Activated T-cell treated with anti-CD3 and anti-CD28 coated beads, Interleukin-2, amount 50 U/mL, for 72 hours (primary cell): ENCODE measurements around the gene MRPL50. TPM values are rescaled to one million over a fixed set of nuclear protein-coding genes. Genes with fewer than 3 reads are reported as not detected.

Experiments used
- ATAC-seq, 2 donors: fragments of 150-1000 bp; cut with Tn5 transposase; replicated peaks in 1 of 2; 2 replicates each; pipeline ENCODE4 v1.10.0; 2021; ENCODE audit warnings: moderate library complexity in 2 of 2, mild to moderate bottlenecking in 1 of 2
- DNase-seq, 2 donors: peaks; one replicate each; pipeline ENCODE4 v3.0.0; 2021 to 2022; ENCODE audit warnings: mixed read lengths in 1 of 2
- H3K27ac Mint-ChIP-seq: one replicate; pipeline ENCODE4 v1.8.0; 2022; ENCODE audit warnings: mild to moderate bottlenecking, moderate library complexity, mixed read lengths
- H3K27me3 Mint-ChIP-seq: one replicate; pipeline ENCODE4 v1.8.0; 2022; ENCODE audit warnings: low read depth, mixed read lengths
- H3K36me3 Mint-ChIP-seq, 2 donors: one replicate each; pipeline ENCODE4 v1.8.0; 2022; ENCODE audit warnings: mixed read lengths in 2 of 2, mild to moderate bottlenecking in 1 of 2; ENCODE audit not compliant: insufficient read depth in 2 of 2
- H3K4me1 Mint-ChIP-seq: one replicate; pipeline ENCODE4 v1.8.0; 2022; ENCODE audit warnings: low read depth, mixed read lengths
- H3K4me3 Mint-ChIP-seq, 2 donors: one replicate each; pipeline ENCODE4 v1.8.0; 2022; ENCODE audit warnings: mild to moderate bottlenecking in 2 of 2, mixed read lengths in 2 of 2, moderate library complexity in 2 of 2
- H3K9me3 Mint-ChIP-seq, 2 donors: one replicate each; pipeline ENCODE4 v1.8.0; 2022; ENCODE audit warnings: mixed read lengths in 2 of 2
- total RNA-seq, 2 donors: library from RNA; stranded (reverse); gene quantifications; one replicate each; pipeline ENCODE4 v1.2.3, GENCODE V29; 2022

MRPL50 gene
- total RNA-seq = 10 to 100 TPM; 11.6 to 11.8 TPM

GRCh38 chr9:101398068-101398929, at the start of gene MRPL50, which contains the start of gene ZNF189:
Gene MRPL50 (minus strand): TSS chr9:101398618. CDS start chr9:101398592, 26 bp downstream.
Gene ZNF189 (plus strand): TSS chr9:101398851. CDS start chr9:101399157, 306 bp downstream.
- H3K4me1 Mint-ChIP-seq = peaks cover 67% of the 10 kb centered on the region
- H3K27ac Mint-ChIP-seq = peak within 1 kb of the TSS; percentile 99
- ATAC-seq (peak; percentile 96 to 97), DNase-seq (peak; percentile 95 to 96)
- H3K27me3 Mint-ChIP-seq = no peaks in the 10 kb centered on the region
- peaks cover 43 to 70% of the 10 kb centered on the region in 2 donors for H3K36me3 Mint-ChIP-seq
- H3K9me3 Mint-ChIP-seq = peaks cover 10 to 14% of the 10 kb centered on the region in 2 donors
- H3K4me3 Mint-ChIP-seq = peak within 1 kb of the TSS; percentile 90 to 99

DNA sequence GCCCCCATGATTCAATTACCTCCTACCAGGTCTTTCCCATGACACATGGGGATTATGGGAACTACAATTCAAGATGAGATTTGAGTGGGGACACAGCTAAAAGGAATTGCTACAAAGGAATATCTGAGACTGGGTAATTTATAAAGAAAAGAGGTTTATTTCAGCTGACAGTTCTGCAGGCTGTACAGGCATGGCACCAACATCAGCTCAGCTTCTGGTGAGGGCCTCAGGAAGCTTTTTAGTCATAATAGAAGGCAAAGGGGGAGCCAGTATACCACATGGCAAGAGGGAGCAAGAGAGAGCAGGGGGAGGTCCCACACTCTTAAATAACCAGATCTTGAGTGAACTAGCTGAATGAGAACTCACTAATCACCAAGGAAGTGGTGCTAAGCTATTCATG, 48.3 kb upstream of the MRPL50 start:
- DNase-seq = no peak
- no peak for ATAC-seq
- Mint-ChIP-seq H3K27me3 (peaks cover 53% of the 10 kb centered on the region), H3K27ac (no peak overlapping the region), H3K4me3 (no peak overlapping the region), H3K4me1 (peaks cover 12% of the 10 kb centered on the region), H3K36me3 (no peaks in the 10 kb centered on the region), H3K9me3 (peaks cover 0 to 2% of the 10 kb centered on the region in 2 donors)

- ATAC-seq (no peak), DNase-seq (no peak)
- Mint-ChIP-seq H3K36me3 (no peaks in the 10 kb centered on the region), H3K4me3 (peak overlapping the region in 1 of 2 donors; percentile 47), H3K27me3 (peaks cover 50% of the 10 kb centered on the region), H3K9me3 (no peaks in the 10 kb centered on the region), H3K4me1 (peaks cover 12% of the 10 kb centered on the region), H3K27ac (no peak overlapping the region)
Measured at GRCh38 chr9:101445353-101446029, 47.1 kb upstream of the MRPL50 start.

GRCh38 chr9:101443364-101443771, 45.0 kb upstream of the MRPL50 start:
- H3K4me3 Mint-ChIP-seq = no peak overlapping the region
- ATAC-seq = no peak
- H3K9me3 Mint-ChIP-seq = no peaks in the 10 kb centered on the region
- peaks cover 43% of the 10 kb centered on the region for H3K27me3 Mint-ChIP-seq
- DNase-seq = no peak
- peaks cover 1% of the 10 kb centered on the region for H3K4me1 Mint-ChIP-seq
- H3K27ac Mint-ChIP-seq = no peak overlapping the region
- no peaks in the 10 kb centered on the region for H3K36me3 Mint-ChIP-seq

DNA sequence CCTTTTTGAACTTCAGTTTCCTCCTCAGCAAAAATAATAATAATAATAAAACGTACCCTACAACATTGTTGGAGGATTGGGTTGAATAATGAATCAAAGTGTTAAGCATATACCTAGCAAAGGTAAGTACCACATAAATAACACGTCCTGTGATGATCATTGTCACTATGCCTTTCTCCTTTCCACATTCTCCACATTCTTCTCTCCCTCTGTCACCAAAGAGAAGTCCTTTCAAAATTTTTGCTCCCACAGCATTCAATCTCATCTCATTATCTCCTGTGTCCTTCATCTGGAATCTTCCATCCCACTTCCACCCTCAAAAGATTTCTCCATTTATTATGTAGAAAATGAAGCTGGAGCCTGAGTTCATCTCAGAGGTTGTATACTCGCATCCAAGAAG, 44.3 kb upstream of the MRPL50 start:
- Mint-ChIP-seq H3K4me1 (no peaks in the 10 kb centered on the region), H3K9me3 (no peaks in the 10 kb centered on the region), H3K4me3 (no peak overlapping the region), H3K27ac (no peak overlapping the region), H3K36me3 (no peaks in the 10 kb centered on the region), H3K27me3 (peaks cover 44% of the 10 kb centered on the region)
- DNase-seq (no peak), ATAC-seq (no peak)

DNA sequence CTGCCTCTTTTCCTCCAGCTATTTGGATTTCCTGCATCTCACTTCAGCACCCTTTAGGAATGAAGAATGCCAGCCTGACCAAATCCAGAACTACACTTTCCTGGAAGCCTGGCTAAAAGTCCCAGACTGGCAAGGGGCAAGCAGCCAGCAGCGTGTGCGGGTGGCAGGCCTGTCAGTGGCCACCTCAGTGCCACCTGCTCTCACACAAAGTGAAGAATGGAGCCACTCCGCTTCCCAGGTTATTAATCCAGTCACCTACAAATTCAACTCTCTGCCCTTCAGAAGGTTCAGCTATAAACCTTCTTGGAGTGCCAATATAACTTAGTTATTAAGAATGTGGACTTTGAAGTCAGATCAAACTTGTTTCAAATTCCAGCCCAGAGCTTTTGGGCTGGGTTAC, 43.9 kb upstream of the MRPL50 start:
- DNase-seq (no peak), ATAC-seq (no peak)
- no peaks in the 10 kb centered on the region for H3K36me3 Mint-ChIP-seq
- no peaks in the 10 kb centered on the region for H3K4me1 Mint-ChIP-seq
- H3K27me3 Mint-ChIP-seq = peaks cover 48% of the 10 kb centered on the region
- H3K4me3 Mint-ChIP-seq = no peak overlapping the region
- no peak overlapping the region for H3K27ac Mint-ChIP-seq
- no peaks in the 10 kb centered on the region for H3K9me3 Mint-ChIP-seq

DNA sequence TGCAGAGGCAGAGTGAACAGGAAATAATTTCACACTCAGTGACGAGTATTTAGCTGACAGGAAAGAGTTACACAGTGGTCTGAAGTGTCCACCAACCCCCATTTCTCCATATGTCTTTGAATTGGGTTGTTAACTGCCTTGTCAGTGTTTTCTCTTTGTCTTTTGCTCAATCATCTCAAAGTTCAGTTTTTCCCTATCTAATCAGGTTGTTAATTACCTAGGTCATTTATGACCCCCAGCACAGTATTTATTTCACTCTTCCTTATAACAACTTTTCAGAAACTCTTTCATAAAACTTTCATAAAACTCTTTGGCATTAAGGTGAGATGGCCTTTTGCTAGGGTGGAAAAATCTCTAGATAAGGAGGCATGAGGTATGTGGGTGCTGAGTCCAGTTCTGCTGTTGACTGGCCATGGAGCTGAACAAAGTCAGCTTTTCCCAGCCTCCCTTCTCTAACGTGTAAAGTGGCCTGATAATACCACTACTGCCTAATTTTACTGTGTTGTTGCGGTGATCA, 42.4 kb upstream of the MRPL50 start:
- no peaks in the 10 kb centered on the region for H3K36me3 Mint-ChIP-seq
- H3K4me3 Mint-ChIP-seq = no peak overlapping the region
- H3K9me3 Mint-ChIP-seq = no peaks in the 10 kb centered on the region
- H3K27ac Mint-ChIP-seq = no peak overlapping the region
- no peak for DNase-seq
- no peaks in the 10 kb centered on the region for H3K4me1 Mint-ChIP-seq
- ATAC-seq = no peak
- peaks cover 49% of the 10 kb centered on the region for H3K27me3 Mint-ChIP-seq

- H3K4me3 Mint-ChIP-seq = no peak overlapping the region
- no peak overlapping the region for H3K27ac Mint-ChIP-seq
- DNase-seq (no peak), ATAC-seq (no peak)
- no peaks in the 10 kb centered on the region for H3K9me3 Mint-ChIP-seq
- no peaks in the 10 kb centered on the region for H3K4me1 Mint-ChIP-seq
- no peaks in the 10 kb centered on the region for H3K36me3 Mint-ChIP-seq
- peaks cover 53% of the 10 kb centered on the region for H3K27me3 Mint-ChIP-seq
Measured at GRCh38 chr9:101438523-101438922, 40.1 kb upstream of the MRPL50 start.

GRCh38 chr9:101437806-101438232, 39.4 kb upstream of the MRPL50 start:
- DNase-seq (no peak), ATAC-seq (no peak)
- no peaks in the 10 kb centered on the region for H3K4me1 Mint-ChIP-seq
- peaks cover 47% of the 10 kb centered on the region for H3K27me3 Mint-ChIP-seq
- H3K9me3 Mint-ChIP-seq = no peaks in the 10 kb centered on the region
- H3K4me3 Mint-ChIP-seq = no peak overlapping the region
- no peaks in the 10 kb centered on the region for H3K36me3 Mint-ChIP-seq
- no peak overlapping the region for H3K27ac Mint-ChIP-seq

DNA sequence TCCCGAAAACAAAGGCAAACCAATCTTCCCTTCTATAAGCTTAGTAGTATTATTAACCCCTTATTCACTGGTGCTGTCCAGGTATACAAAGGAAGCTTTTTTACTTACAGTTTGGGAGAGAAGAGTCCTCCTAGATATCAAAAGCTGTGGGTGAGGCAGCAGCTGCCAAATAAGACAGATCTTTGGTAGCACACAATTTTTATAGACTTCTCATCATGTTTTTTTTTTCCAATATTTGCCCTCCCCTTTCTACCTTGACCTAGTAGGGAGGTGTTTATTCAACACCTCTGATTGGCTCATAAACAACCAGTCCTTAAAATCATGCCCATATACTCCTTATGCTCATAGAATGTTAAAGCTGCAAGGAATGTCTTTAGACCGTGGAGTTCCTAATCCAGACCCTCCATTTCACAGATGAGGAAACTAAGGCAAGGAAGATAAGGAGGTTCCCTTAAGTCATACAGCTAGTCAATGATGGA, 37.2 kb upstream of the MRPL50 start, which contains the start of gene ALDOB:
Gene ALDOB (minus strand): TSS at position 174 of the 479 bp plus-strand sequence. CDS start 4,887 bp downstream, outside the sequence.
- Mint-ChIP-seq H3K9me3 (no peaks in the 10 kb centered on the region), H3K4me3 (no peak within 1 kb of the TSS), H3K27ac (no peak within 1 kb of the TSS), H3K36me3 (no peaks in the 10 kb centered on the region), H3K27me3 (peaks cover 45% of the 10 kb centered on the region), H3K4me1 (no peaks in the 10 kb centered on the region)
- DNase-seq (no peak), ATAC-seq (no peak)

DNA sequence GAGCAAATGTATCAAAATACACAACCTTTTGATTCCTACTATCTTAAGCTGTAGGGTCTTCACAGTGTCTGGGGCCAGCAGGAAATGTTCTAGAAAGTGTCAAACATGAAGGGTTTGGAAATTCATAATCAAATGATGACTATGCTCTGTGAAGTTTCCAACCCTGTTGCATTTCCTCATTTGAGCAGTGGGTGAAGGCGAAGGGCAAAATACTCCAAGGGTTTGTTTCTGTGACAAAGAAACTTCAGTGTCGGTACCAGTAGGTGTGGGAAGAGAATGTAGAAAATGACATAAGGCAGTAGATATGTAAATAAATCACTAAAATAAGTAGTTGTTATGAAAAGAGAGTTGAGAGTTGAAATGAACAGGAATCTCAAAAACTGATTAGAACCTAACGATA, 36.6 kb upstream of the MRPL50 start:
- Mint-ChIP-seq H3K36me3 (no peaks in the 10 kb centered on the region), H3K27ac (no peak overlapping the region), H3K4me1 (no peaks in the 10 kb centered on the region), H3K9me3 (no peaks in the 10 kb centered on the region), H3K27me3 (peaks cover 43% of the 10 kb centered on the region), H3K4me3 (no peak overlapping the region)
- ATAC-seq (no peak), DNase-seq (no peak)

- Mint-ChIP-seq H3K36me3 (no peaks in the 10 kb centered on the region), H3K27ac (no peak overlapping the region), H3K9me3 (peaks cover 0 to 2% of the 10 kb centered on the region in 2 donors), H3K27me3 (peaks cover 45% of the 10 kb centered on the region), H3K4me1 (no peaks in the 10 kb centered on the region), H3K4me3 (no peak overlapping the region)
- ATAC-seq (no peak), DNase-seq (no peak)
Measured at GRCh38 chr9:101433229-101433628, 34.8 kb upstream of the MRPL50 start.

GRCh38 chr9:101432740-101433139, 34.3 kb upstream of the MRPL50 start:
- no peak for ATAC-seq
- Mint-ChIP-seq H3K4me1 (no peaks in the 10 kb centered on the region), H3K9me3 (peaks cover 0 to 2% of the 10 kb centered on the region in 2 donors), H3K27me3 (peaks cover 43% of the 10 kb centered on the region), H3K27ac (no peak overlapping the region), H3K36me3 (no peaks in the 10 kb centered on the region), H3K4me3 (no peak overlapping the region)
- DNase-seq = no peak
